KMS-11 (cell line): ENCODE measurements around the gene ZKSCAN1.

Experiments
- H2AFZ ChIP-seq: fragments of 200-600 bp; sonication (generic); 2 replicates; pipeline ENCODE4 v1.6.1; 2016; ENCODE audit warnings: antibody characterized with exemption, mixed run types, low read depth
- H3K27ac ChIP-seq: fragments of 200-600 bp; sonication (generic); 2 replicates; pipeline ENCODE4 v1.6.1; 2016; ENCODE audit warnings: mild to moderate bottlenecking, mixed run types
- H3K27me3 ChIP-seq: fragments of 200-600 bp; sonication (generic); 2 replicates; pipeline ENCODE4 v1.6.1; 2017; ENCODE audit warnings: mild to moderate bottlenecking, low read depth, mixed run types, moderate library complexity; ENCODE audit not compliant: insufficient read depth
- H3K36me3 ChIP-seq: fragments of 200-600 bp; sonication (generic); 2 replicates; pipeline ENCODE4 v1.6.1; 2017; ENCODE audit warnings: mild to moderate bottlenecking, mixed run types; ENCODE audit not compliant: insufficient read depth
- H3K4me1 ChIP-seq: fragments of 200-600 bp; sonication (generic); 2 replicates; pipeline ENCODE4 v1.6.1; 2016; ENCODE audit warnings: mild to moderate bottlenecking, low read depth, mixed run types; ENCODE audit not compliant: poor library complexity, severe bottlenecking
- H3K4me2 ChIP-seq: fragments of 200-600 bp; sonication (generic); 2 replicates; pipeline ENCODE4 v1.7.0; 2016; ENCODE audit warnings: mild to moderate bottlenecking, mixed run types
- H3K4me3 ChIP-seq: fragments of 200-600 bp; sonication (generic); IDR thresholded peaks from 2 replicates; pipeline ENCODE4 v1.6.1; 2017; ENCODE audit warnings: low read depth, low read length, mixed read lengths; ENCODE audit not compliant: insufficient read depth
- H3K79me2 ChIP-seq: fragments of 200-600 bp; sonication (generic); 2 replicates; pipeline ENCODE4 v1.6.1; 2016; ENCODE audit warnings: low read depth, mixed run types; ENCODE audit not compliant: insufficient read depth
- H3K9ac ChIP-seq: fragments of 200-600 bp; sonication (generic); 2 replicates; pipeline ENCODE4 v1.6.1; 2016; ENCODE audit warnings: mild to moderate bottlenecking, mixed run types
- H4K20me1 ChIP-seq: fragments of 200-600 bp; sonication (generic); 2 replicates; pipeline ENCODE4 v1.6.1; 2016; ENCODE audit warnings: mild to moderate bottlenecking, mixed run types; ENCODE audit not compliant: insufficient read depth
- TF ChIP-seq, protein P1 (sequence below): fragments of 200-600 bp; sonication (generic); conservative IDR thresholded peaks from 2 replicates; pipeline ENCODE4 v1.6.1; 2017; ENCODE audit warnings: low read depth, mild to moderate bottlenecking, antibody characterized with exemption, low read length, moderate library complexity, mixed read lengths

ZKSCAN1 gene

DNA sequence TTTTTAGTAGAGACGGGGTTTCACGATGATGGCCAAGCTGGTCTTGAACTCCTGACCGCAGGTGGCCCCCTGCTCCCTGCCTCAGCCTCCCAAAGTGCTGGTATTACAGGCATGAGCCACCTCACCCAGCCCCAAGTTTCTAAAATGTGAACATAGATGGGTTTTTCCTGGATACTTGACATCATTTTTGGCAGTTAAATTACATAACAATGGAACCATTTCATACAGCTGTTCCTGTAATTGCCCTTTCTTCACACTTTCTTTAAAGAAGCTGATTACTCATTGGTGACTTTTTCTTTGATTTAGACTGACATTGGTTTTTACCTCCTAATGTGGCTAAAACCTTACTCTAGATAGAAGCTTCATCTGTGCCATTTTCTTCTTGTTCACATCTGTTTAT is 5.9 kb downstream of the ZKSCAN1 start:
- Histone ChIP-seq H3K4me1 (peaks cover 8% of the 10 kb centered on the region), H3K79me2 (peaks cover 21% of the 10 kb centered on the region), H2AFZ (no peak overlapping the region), H3K27me3 (no peaks in the 10 kb centered on the region), H3K36me3 (peaks cover 17% of the 10 kb centered on the region; the same call in 1 of the 2 replicates), H3K4me3 (no peak overlapping the region), H3K27ac (no peak overlapping the region), H4K20me1 (no peaks in the 10 kb centered on the region), H3K4me2 (no peak overlapping the region), H3K9ac (no peak overlapping the region)
- TF ChIP-seq, protein P1, sequence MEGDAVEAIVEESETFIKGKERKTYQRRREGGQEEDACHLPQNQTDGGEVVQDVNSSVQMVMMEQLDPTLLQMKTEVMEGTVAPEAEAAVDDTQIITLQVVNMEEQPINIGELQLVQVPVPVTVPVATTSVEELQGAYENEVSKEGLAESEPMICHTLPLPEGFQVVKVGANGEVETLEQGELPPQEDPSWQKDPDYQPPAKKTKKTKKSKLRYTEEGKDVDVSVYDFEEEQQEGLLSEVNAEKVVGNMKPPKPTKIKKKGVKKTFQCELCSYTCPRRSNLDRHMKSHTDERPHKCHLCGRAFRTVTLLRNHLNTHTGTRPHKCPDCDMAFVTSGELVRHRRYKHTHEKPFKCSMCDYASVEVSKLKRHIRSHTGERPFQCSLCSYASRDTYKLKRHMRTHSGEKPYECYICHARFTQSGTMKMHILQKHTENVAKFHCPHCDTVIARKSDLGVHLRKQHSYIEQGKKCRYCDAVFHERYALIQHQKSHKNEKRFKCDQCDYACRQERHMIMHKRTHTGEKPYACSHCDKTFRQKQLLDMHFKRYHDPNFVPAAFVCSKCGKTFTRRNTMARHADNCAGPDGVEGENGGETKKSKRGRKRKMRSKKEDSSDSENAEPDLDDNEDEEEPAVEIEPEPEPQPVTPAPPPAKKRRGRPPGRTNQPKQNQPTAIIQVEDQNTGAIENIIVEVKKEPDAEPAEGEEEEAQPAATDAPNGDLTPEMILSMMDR: no peak

DNA sequence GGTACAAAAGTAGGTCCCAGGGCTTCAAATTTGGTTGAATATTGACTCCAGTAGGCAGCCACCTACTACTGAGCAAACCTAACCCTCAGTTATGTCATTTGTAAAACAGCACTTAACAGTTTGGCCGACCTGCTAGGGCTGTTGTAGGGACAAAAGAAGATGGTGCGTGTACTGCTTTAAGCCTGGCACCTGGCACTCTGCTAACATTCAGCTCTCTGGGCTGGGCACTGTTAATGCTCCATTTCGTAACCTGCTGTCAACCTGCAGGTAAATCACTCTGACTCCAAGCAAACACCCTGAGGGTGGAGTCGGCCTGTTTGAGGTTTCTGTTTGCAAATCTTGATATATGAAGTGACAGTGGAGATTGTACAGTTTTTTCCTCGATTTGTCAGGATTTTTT is 7.2 kb downstream of the ZKSCAN1 start:
- H3K4me3 ChIP-seq: no peak overlapping the region
- no peak overlapping the region for H3K9ac ChIP-seq
- peaks cover 8% of the 10 kb centered on the region for H3K79me2 ChIP-seq
- no peaks in the 10 kb centered on the region for H3K27me3 ChIP-seq
- H3K36me3 ChIP-seq: peaks cover 17% of the 10 kb centered on the region; the same call in 1 of the 2 replicates
- no peak overlapping the region for H3K27ac ChIP-seq
- no peaks in the 10 kb centered on the region for H3K4me1 ChIP-seq
- TF ChIP-seq, protein P1: no peak
- H2AFZ ChIP-seq: no peak overlapping the region
- no peak overlapping the region for H3K4me2 ChIP-seq
- H4K20me1 ChIP-seq: no peaks in the 10 kb centered on the region

DNA sequence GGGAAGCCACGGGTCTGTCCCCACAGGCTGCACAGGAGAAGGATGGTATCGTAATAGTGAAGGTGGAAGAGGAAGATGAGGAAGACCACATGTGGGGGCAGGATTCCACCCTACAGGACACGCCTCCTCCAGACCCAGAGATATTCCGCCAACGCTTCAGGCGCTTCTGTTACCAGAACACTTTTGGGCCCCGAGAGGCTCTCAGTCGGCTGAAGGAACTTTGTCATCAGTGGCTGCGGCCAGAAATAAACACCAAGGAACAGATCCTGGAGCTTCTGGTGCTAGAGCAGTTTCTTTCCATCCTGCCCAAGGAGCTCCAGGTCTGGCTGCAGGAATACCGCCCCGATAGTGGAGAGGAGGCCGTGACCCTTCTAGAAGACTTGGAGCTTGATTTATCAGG is 8.1 kb downstream of the ZKSCAN1 start:
- H3K4me2 ChIP-seq: no peak overlapping the region
- H3K27ac ChIP-seq: no peak overlapping the region
- no peaks in the 10 kb centered on the region for H4K20me1 ChIP-seq
- H3K36me3 ChIP-seq: peaks cover 17% of the 10 kb centered on the region; the same call in 1 of the 2 replicates
- no peaks in the 10 kb centered on the region for H3K27me3 ChIP-seq
- no peak overlapping the region for H2AFZ ChIP-seq
- H3K4me1 ChIP-seq: no peaks in the 10 kb centered on the region
- no peak overlapping the region for H3K4me3 ChIP-seq
- H3K79me2 ChIP-seq: no peaks in the 10 kb centered on the region; the same call in 1 of the 2 replicates
- TF ChIP-seq, protein P1: no peak
- H3K9ac ChIP-seq: no peak overlapping the region

DNA sequence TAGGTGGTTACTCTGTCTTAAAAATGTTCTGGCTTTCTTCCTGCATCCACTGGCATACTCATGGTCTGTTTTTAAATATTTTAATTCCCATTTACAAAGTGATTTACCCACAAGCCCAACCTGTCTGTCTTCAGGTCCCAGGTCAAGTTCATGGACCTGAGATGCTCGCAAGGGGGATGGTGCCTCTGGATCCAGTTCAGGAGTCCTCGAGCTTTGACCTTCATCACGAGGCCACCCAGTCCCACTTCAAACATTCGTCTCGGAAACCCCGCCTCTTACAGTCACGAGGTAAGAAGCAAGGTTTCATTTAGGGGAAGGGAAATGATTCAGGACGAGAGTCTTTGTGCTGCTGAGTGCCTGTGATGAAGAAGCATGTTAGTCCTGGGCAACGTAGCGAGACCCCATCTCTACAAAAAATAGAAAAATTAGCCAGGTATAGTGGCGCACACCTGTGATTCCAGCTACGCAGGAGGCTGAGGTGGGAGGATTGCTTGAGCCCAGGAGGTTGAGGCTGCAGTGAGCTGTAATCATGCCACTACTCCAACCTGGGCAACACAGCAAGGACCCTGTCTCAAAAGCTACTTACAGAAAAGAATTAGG is 8.7 kb downstream of the ZKSCAN1 start:
- H3K4me1 ChIP-seq: no peaks in the 10 kb centered on the region
- no peak overlapping the region for H3K9ac ChIP-seq
- TF ChIP-seq, protein P1: no peak
- no peak overlapping the region for H3K4me3 ChIP-seq
- H2AFZ ChIP-seq: no peak overlapping the region
- no peaks in the 10 kb centered on the region for H4K20me1 ChIP-seq
- H3K27ac ChIP-seq: no peak overlapping the region
- no peaks in the 10 kb centered on the region; the same call in 1 of the 2 replicates for H3K79me2 ChIP-seq
- no peaks in the 10 kb centered on the region for H3K27me3 ChIP-seq
- no peak overlapping the region for H3K4me2 ChIP-seq
- peaks cover 17% of the 10 kb centered on the region; the same call in 1 of the 2 replicates for H3K36me3 ChIP-seq
